Vagina (tissue), 2 donors: ENCODE measurements around the gene KRT28. TPM values are rescaled to one million over a fixed set of nuclear protein-coding genes. Genes with fewer than 3 reads are reported as not detected.
"Not testable (repeated sequence)": the region's sequence is repeated elsewhere in the genome, so short reads cannot be mapped to it uniquely, and the experiment has no call there.

Source experiments
- DNase-seq, 2 donors: peaks; one replicate each; pipeline ENCODE4 v3.0.0-alpha.2; 2017; ENCODE audit errors: extremely low spot score in 2 of 2
- H3K27ac ChIP-seq: fragments of 200-600 bp; sonication (generic); one replicate; pipeline ENCODE4 v1.5.1; 2019
- H3K27me3 ChIP-seq: fragments of 200-600 bp; sonication (generic); one replicate; pipeline ENCODE4 v1.5.1; 2019
- H3K36me3 ChIP-seq, 2 donors: fragments of 200-600 bp; sonication (generic); one replicate each; pipeline ENCODE4 v1.5.1; 2017 to 2019
- H3K4me1 ChIP-seq: fragments of 200-600 bp; sonication (generic); one replicate; pipeline ENCODE4 v1.5.1; 2019
- H3K4me3 ChIP-seq, 2 donors: fragments of 200-600 bp; sonication (generic); 1 replicate in 1 of 2; 2 replicates in 1 of 2; pipeline ENCODE4 v1.5.1; 2016 to 2019
- H3K9me3 ChIP-seq: fragments of 200-600 bp; sonication (generic); one replicate; pipeline ENCODE4 v1.5.1; 2019
- CTCF ChIP-seq, 3 experiments: fragments of 450-650 bp in 2 of 3; fragments of 200-600 bp in 1 of 3; sonication (generic) in 1 of 3; IDR thresholded peaks; one replicate each; pipeline ENCODE4 v1.5.1; 2017 to 2019; ENCODE audit warnings: antibody characterized with exemption in 3 of 3, mild to moderate bottlenecking in 2 of 3, moderate library complexity in 2 of 3
- POLR2A ChIP-seq, 2 donors: fragments of 450-650 bp; IDR thresholded peaks; one replicate each; pipeline ENCODE4 v1.6.1; 2017; ENCODE audit warnings: antibody characterized with exemption in 2 of 2, mild to moderate bottlenecking in 2 of 2, moderate library complexity in 2 of 2
- POLR2AphosphoS5 ChIP-seq, 2 donors: sonication (generic); formaldehyde crosslinking; IDR thresholded peaks; one replicate each; pipeline ENCODE4 v1.9.0; 2017; ENCODE audit warnings: antibody characterized with exemption in 2 of 2, mild to moderate bottlenecking in 2 of 2, low read depth in 1 of 2; ENCODE audit not compliant: insufficient read depth in 1 of 2
- intact Hi-C: fragments of 100-400 bp; cut with DNase I; formaldehyde crosslinking; loops from one replicate; pipeline ENCODE4 v1.15.1; 2023
- total RNA-seq: library from RNA; depleted of rRNA; stranded (reverse); fragments of >200 nt; gene quantifications from one replicate; pipeline ENCODE4 v1.2.3, GENCODE V29; 2016

Gene KRT28
- total RNA-seq, 1 donor from 2014 or later, result not detected

DNA sequence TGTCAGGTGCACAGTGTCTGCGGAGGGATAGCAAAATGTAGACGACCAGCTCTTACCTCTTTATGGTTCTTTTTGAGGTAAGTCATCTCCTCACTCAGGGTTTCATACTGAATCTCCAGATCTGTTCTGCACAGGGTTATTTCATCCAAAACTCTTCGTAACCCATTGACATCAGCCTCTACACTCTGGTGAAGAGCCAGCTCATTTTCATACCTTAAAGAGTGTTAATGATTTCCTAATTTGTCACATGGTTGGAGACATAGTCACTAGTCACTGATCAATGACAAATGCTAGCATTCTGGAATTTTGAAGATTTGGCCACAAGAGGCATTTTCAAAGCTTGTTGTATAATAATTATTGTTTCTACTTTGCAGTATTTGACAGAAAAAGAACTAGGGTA lies 46.0 kb downstream of the KRT28 start:
- no peaks in the 10 kb centered on the region for H3K4me1 ChIP-seq
- no peaks in the 10 kb centered on the region for H3K36me3 ChIP-seq
- no peaks in the 10 kb centered on the region for H3K9me3 ChIP-seq
- DNase-seq, result no peak
- no peak overlapping the region for H3K27ac ChIP-seq
- H3K4me3 ChIP-seq, result no peak overlapping the region
- no peaks in the 10 kb centered on the region for H3K27me3 ChIP-seq
- TF ChIP-seq POLR2A (IDR thresholded peaks at IDR 0.05), result no peak
- no peak for TF ChIP-seq CTCF (IDR thresholded peaks at IDR 0.05)
- no peak for TF ChIP-seq POLR2AphosphoS5 (IDR thresholded peaks at IDR 0.05; ENCODE audit: insufficient read depth in 1 of 2, low read depth in 1 of 2)
- intact Hi-C loops, result no loop called here

DNA sequence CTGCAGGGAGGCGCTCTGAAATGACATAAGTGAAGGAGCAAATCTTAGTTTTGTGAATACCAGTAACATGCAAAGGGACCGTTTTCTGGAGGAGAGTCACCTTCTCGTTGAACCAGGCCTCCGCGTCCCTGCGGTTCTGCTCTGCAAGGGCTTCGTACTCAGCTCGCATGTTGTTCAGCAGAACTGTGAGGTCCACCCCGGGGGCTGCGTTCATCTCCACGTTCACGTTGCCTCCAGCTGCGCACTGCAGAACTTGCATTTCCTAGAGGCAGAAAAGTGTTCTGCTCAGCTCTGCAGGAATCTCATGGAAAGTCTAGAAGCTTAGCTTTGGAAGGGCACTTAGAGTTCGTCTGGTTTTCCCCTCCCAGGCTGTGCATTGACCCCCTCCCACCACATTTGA lies 48.7 kb downstream of the KRT28 start:
- TF ChIP-seq CTCF (IDR thresholded peaks at IDR 0.05), result no peak
- TF ChIP-seq POLR2AphosphoS5 (IDR thresholded peaks at IDR 0.05; ENCODE audit: insufficient read depth in 1 of 2, low read depth in 1 of 2), result no peak
- TF ChIP-seq POLR2A (IDR thresholded peaks at IDR 0.05), result no peak
- Histone ChIP-seq H3K27me3 (no peaks in the 10 kb centered on the region), H3K4me3 (no peak overlapping the region), H3K36me3 (no peaks in the 10 kb centered on the region), H3K9me3 (no peaks in the 10 kb centered on the region), H3K4me1 (no peaks in the 10 kb centered on the region), H3K27ac (no peak overlapping the region)
- no peak for DNase-seq
- intact Hi-C loops, result no loop called here

DNA sequence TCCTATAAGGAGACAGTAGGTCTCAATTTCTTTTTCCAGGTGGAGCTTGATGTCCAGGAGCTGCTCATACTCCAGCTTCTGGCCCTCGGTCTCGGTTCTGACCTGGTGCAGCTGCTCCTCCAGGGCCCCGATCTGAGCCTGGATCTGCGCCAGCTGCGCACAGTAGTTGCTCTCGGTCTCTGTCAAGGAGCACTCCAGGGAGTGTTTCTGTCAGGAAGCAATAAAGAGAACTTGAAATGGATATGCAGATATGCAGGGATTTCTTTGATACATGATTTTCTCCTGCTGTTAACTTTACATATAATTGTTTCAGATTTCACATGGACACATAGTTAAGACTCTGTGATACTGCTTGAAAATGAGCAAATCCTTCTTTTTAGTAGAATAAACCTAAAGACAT lies 49.4 kb downstream of the KRT28 start:
- no peak for DNase-seq
- intact Hi-C loops, result no loop called here
- Histone ChIP-seq H3K27me3 (no peaks in the 10 kb centered on the region), H3K4me3 (no peak overlapping the region), H3K9me3 (no peaks in the 10 kb centered on the region), H3K27ac (no peak overlapping the region), H3K4me1 (no peaks in the 10 kb centered on the region), H3K36me3 (no peaks in the 10 kb centered on the region)
- TF ChIP-seq POLR2A (IDR thresholded peaks at IDR 0.05), result no peak

DNA sequence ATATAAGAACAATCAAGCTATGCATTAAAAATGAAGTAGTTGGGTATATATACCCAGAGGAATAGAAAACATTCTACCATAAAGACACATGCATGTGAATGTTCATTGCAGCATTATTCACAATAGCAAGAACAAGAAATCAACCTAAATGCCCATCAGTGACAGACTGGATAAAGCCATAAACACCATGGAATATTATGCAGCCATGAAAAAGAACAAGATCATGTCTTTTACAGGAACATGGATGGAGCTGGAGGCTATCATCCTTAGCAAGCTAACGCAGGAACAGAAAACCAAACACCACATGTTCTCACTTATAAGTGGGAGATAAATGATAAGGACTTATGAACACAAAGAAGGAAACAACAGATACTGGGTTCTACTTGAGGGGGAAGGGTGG lies 51.1 kb downstream of the KRT28 start:
- H3K36me3 ChIP-seq, intact Hi-C loops, H3K27me3 ChIP-seq, H3K4me3 ChIP-seq, H3K9me3 ChIP-seq, DNase-seq, H3K4me1 ChIP-seq, H3K27ac ChIP-seq: not testable (repeated sequence)

Other genes with a start within 250 kb of the KRT28 start
- gene CCR7, start 234.5 kb downstream of the KRT28 start, total RNA-seq, result not detected
- gene SMARCE1, start 152.1 kb downstream of the KRT28 start, total RNA-seq, result 96.3 TPM
- gene KRT222, start 134.8 kb downstream of the KRT28 start, total RNA-seq, result not detected
- gene KRT24, start 96.2 kb downstream of the KRT28 start, total RNA-seq, result 1.5 TPM
- gene KRT25, start 44.6 kb downstream of the KRT28 start, total RNA-seq, result not detected
- not detected for gene KRT26, start 27.8 kb downstream of the KRT28 start, total RNA-seq
- not detected for gene KRT27, start 17.4 kb downstream of the KRT28 start, total RNA-seq
- gene KRT10, start 22.7 kb upstream of the KRT28 start, total RNA-seq, result 919 TPM
- gene KRT12, start 67.3 kb upstream of the KRT28 start, total RNA-seq, result not detected
- gene KRT20, start 85.3 kb upstream of the KRT28 start, total RNA-seq, result not detected
- 0.98 TPM for gene KRT23, start 137.7 kb upstream of the KRT28 start, total RNA-seq
- not detected for gene KRT39, start 167.0 kb upstream of the KRT28 start, total RNA-seq
- gene KRT40, start 184.4 kb upstream of the KRT28 start, total RNA-seq, result not detected
- gene KRTAP3-3, start 194.2 kb upstream of the KRT28 start, total RNA-seq, result not detected
- gene KRTAP3-2, start 199.9 kb upstream of the KRT28 start, total RNA-seq, result not detected
- gene KRTAP3-1, start 209.2 kb upstream of the KRT28 start, total RNA-seq, result not detected
- gene KRTAP1-5, start 227.2 kb upstream of the KRT28 start, total RNA-seq, result not detected
- gene KRTAP1-4, start 230.2 kb upstream of the KRT28 start, total RNA-seq, result not detected
- gene KRTAP1-3, start 234.9 kb upstream of the KRT28 start, total RNA-seq, result not detected
- not detected for gene KRTAP1-1, start 241.5 kb upstream of the KRT28 start, total RNA-seq
- gene KRTAP2-1, start 247.4 kb upstream of the KRT28 start, total RNA-seq, result not detected